Effector memory CD4-positive, alpha-beta T cell (primary cell): ENCODE data around the gene MUC13.

Experiments
- DNase-seq, 3 donors: peaks; one replicate each; pipeline ENCODE4 v3.0.0-alpha.2; 2020
- H3K27ac ChIP-seq: 2 replicates; pipeline ENCODE4 v1.7.0; 2013; ENCODE audit warnings: mild to moderate bottlenecking, low read length, moderate library complexity; ENCODE audit not compliant: insufficient read depth, poor library complexity, severe bottlenecking
- H3K27me3 ChIP-seq: replicated peaks from 2 replicates; pipeline ENCODE4 v1.7.0; 2013; ENCODE audit warnings: mild to moderate bottlenecking, low read length; ENCODE audit not compliant: insufficient read depth, control insufficient read depth, poor library complexity, severe bottlenecking
- H3K36me3 ChIP-seq: 2 replicates; pipeline ENCODE4 v1.7.0; 2013; ENCODE audit warnings: mild to moderate bottlenecking, low read length, moderate library complexity; ENCODE audit not compliant: control insufficient read depth, insufficient read depth
- H3K4me1 ChIP-seq: 2 replicates; pipeline ENCODE4 v1.7.0; 2013; ENCODE audit warnings: low read length, mild to moderate bottlenecking; ENCODE audit not compliant: control insufficient read depth, insufficient read depth, poor library complexity, severe bottlenecking
- H3K4me3 ChIP-seq: 2 replicates; pipeline ENCODE4 v1.7.0; 2013; ENCODE audit warnings: low read length, low read depth, mild to moderate bottlenecking; ENCODE audit not compliant: insufficient read depth, poor library complexity, severe bottlenecking
- H3K9me3 ChIP-seq: 2 replicates; pipeline ENCODE4 v1.7.0; 2013; ENCODE audit warnings: mild to moderate bottlenecking, low read length, moderate library complexity; ENCODE audit not compliant: control insufficient read depth

Gene MUC13

GRCh38 chr3:124928333-124929202, 6.0 kb downstream of the MUC13 start:
- Histone ChIP-seq H3K4me3 (no peak overlapping the region), H3K4me1 (no peaks in the 10 kb centered on the region), H3K27ac (no peak overlapping the region), H3K27me3 (no peaks in the 10 kb centered on the region), H3K36me3 (no peaks in the 10 kb centered on the region), H3K9me3 (no peaks in the 10 kb centered on the region)
- DNase-seq = peak; percentile 8 to 39 (median 8)

- Histone ChIP-seq H3K36me3 (no peaks in the 10 kb centered on the region), H3K9me3 (no peaks in the 10 kb centered on the region), H3K27me3 (no peaks in the 10 kb centered on the region), H3K4me1 (no peaks in the 10 kb centered on the region), H3K27ac (no peak overlapping the region), H3K4me3 (no peak overlapping the region)
- no peak for DNase-seq
Observed at GRCh38 chr3:124927574-124928045, 6.9 kb downstream of the MUC13 start.

- Histone ChIP-seq H3K9me3 (no peaks in the 10 kb centered on the region), H3K27ac (no peak overlapping the region), H3K36me3 (no peaks in the 10 kb centered on the region), H3K4me3 (no peak overlapping the region), H3K27me3 (no peaks in the 10 kb centered on the region), H3K4me1 (no peaks in the 10 kb centered on the region)
- no peak for DNase-seq
Observed at GRCh38 chr3:124926426-124927101, 8.0 kb downstream of the MUC13 start.

GRCh38 chr3:124924741-124925140, 9.8 kb downstream of the MUC13 start:
- DNase-seq = no peak

GRCh38 chr3:124923833-124924232, 10.7 kb downstream of the MUC13 start:
- Histone ChIP-seq H3K36me3 (no peaks in the 10 kb centered on the region), H3K4me3 (no peak overlapping the region), H3K27me3 (no peaks in the 10 kb centered on the region), H3K4me1 (no peaks in the 10 kb centered on the region), H3K9me3 (no peaks in the 10 kb centered on the region), H3K27ac (no peak overlapping the region)
- no peak for DNase-seq

More at GRCh38 chr3:124924741-124925140, 9.8 kb downstream of the MUC13 start:
- Histone ChIP-seq H3K27me3 (no peaks in the 10 kb centered on the region), H3K36me3 (no peaks in the 10 kb centered on the region), H3K4me1 (no peaks in the 10 kb centered on the region), H3K4me3 (no peak overlapping the region), H3K27ac (no peak overlapping the region), H3K9me3 (no peaks in the 10 kb centered on the region)

- H3K27ac ChIP-seq = no peak overlapping the region
- no peaks in the 10 kb centered on the region for H3K36me3 ChIP-seq
- no peaks in the 10 kb centered on the region for H3K4me1 ChIP-seq
- no peak overlapping the region for H3K4me3 ChIP-seq
- H3K27me3 ChIP-seq = no peaks in the 10 kb centered on the region
- DNase-seq = no peak
- no peaks in the 10 kb centered on the region for H3K9me3 ChIP-seq
Observed at GRCh38 chr3:124920718-124921117, 13.8 kb downstream of the MUC13 start.

- no peaks in the 10 kb centered on the region for H3K27me3 ChIP-seq
- no peaks in the 10 kb centered on the region for H3K9me3 ChIP-seq
- H3K27ac ChIP-seq = no peak overlapping the region
- H3K4me1 ChIP-seq = no peaks in the 10 kb centered on the region
- no peak overlapping the region for H3K4me3 ChIP-seq
- DNase-seq = no peak
- no peaks in the 10 kb centered on the region for H3K36me3 ChIP-seq
Observed at GRCh38 chr3:124919756-124920155, 14.8 kb downstream of the MUC13 start.

GRCh38 chr3:124918524-124918923, 16.0 kb downstream of the MUC13 start:
- Histone ChIP-seq H3K36me3 (no peaks in the 10 kb centered on the region), H3K27me3 (no peaks in the 10 kb centered on the region), H3K27ac (no peak overlapping the region), H3K4me3 (no peak overlapping the region), H3K4me1 (no peaks in the 10 kb centered on the region), H3K9me3 (no peaks in the 10 kb centered on the region)
- DNase-seq = no peak

GRCh38 chr3:124916837-124917409, 17.6 kb downstream of the MUC13 start:
- H3K36me3 ChIP-seq = no peaks in the 10 kb centered on the region
- no peak for DNase-seq

GRCh38 chr3:124915254-124915653, 19.3 kb downstream of the MUC13 start:
- Histone ChIP-seq H3K4me3 (no peak overlapping the region), H3K27ac (no peak overlapping the region)
- no peak for DNase-seq

More at GRCh38 chr3:124916837-124917409, 17.6 kb downstream of the MUC13 start:
- Histone ChIP-seq H3K4me3 (no peak overlapping the region), H3K4me1 (no peaks in the 10 kb centered on the region), H3K27me3 (no peaks in the 10 kb centered on the region), H3K27ac (no peak overlapping the region), H3K9me3 (no peaks in the 10 kb centered on the region)

More at GRCh38 chr3:124915254-124915653, 19.3 kb downstream of the MUC13 start:
- Histone ChIP-seq H3K9me3 (no peaks in the 10 kb centered on the region), H3K27me3 (no peaks in the 10 kb centered on the region), H3K4me1 (no peaks in the 10 kb centered on the region), H3K36me3 (no peaks in the 10 kb centered on the region)
